K562 (cell line): ENCODE data around the gene ARMC7. TPM values are rescaled to one million over a fixed set of nuclear protein-coding genes. Genes with fewer than 3 reads are reported as not detected.

Experiments used
- ATAC-seq: fragments of 200-7000 bp; cut with Tn5 transposase; 3 replicates; pipeline ENCODE4 v1.9.1; 2020; ENCODE audit warnings: moderate library complexity
- BruUV-seq: library from RNA; stranded (reverse); fragments of 400-500 nt; replicated peaks from 2 replicates; lab custom pipeline; 2021; lab: Mats Ljungman, UMichigan
- CTCF ChIA-PET: fragments of 300-600 bp; formaldehyde crosslinking; extraction: SDS; loops from one replicate; lab custom pipeline; 2021; ENCODE audit warnings: low intra/inter-chr PET ratio; lab: Yijun Ruan, JAX
- POLR2A ChIA-PET: fragments of 300-600, 350-650 bp; sonication (Branson Sonifier 250); formaldehyde crosslinking; extraction: SDS; loops from one replicate; lab custom pipeline; 2021; ENCODE audit warnings: antibody characterized with exemption, inconsistent platforms; lab: Yijun Ruan, JAX
- DNase-seq, 4 experiments: peaks; one replicate each; pipeline versions ENCODE4 v3.0.0 to v3.0.0-alpha.2; 2011 to 2018; ENCODE audit warnings: low spot score in 3 of 4, mixed read lengths in 3 of 4; ENCODE audit errors: extremely low read depth in 1 of 4
- FAIRE-seq: peaks from 2 replicates; lab custom pipeline; 2011; peaks lifted over from hg19 to GRCh38; lab: Jason Lieb, UNC
- H2AFZ ChIP-seq: 2 replicates; pipeline ENCODE4 v1.6.0; 2011; ENCODE audit warnings: low read depth, low read length, control low read depth, inconsistent platforms
- H3K27ac ChIP-seq: fragments of 200-600 bp; 3 replicates; pipeline ENCODE4 v1.8.0; 2011; ENCODE audit warnings: low read depth, mild to moderate bottlenecking, control low read depth, inconsistent platforms, low read length, moderate library complexity, mixed read lengths; ENCODE audit errors: extremely low read depth
- H3K27me3 ChIP-seq, 2 experiments: fragments of 300-600 bp in 1 of 2; 2 replicates in 1 of 2; 3 replicates in 1 of 2; pipeline versions ENCODE4 v1.6.0 to v1.8.0; 2011; ENCODE audit warnings: inconsistent platforms in 2 of 2, low read length in 2 of 2, mild to moderate bottlenecking in 1 of 2, mixed read lengths in 1 of 2, moderate library complexity in 1 of 2; ENCODE audit not compliant: control insufficient read depth in 2 of 2, insufficient read depth in 2 of 2
- H3K36me3 ChIP-seq: fragments of 300-600 bp; 3 replicates; pipeline ENCODE4 v1.8.0; 2011; ENCODE audit warnings: mild to moderate bottlenecking, low read length, inconsistent platforms; ENCODE audit not compliant: control insufficient read depth, insufficient read depth
- H3K4me1 ChIP-seq, 2 experiments: fragments of 200-600 bp in 1 of 2; replicated peaks in 1 of 2; 2 replicates in 1 of 2; 3 replicates in 1 of 2; pipeline versions ENCODE4 v1.5.1 to v1.8.0; 2011; ENCODE audit warnings: inconsistent platforms in 2 of 2, low read length in 2 of 2, mild to moderate bottlenecking in 1 of 2, mixed read lengths in 1 of 2, moderate library complexity in 1 of 2; ENCODE audit not compliant: control insufficient read depth in 2 of 2, insufficient read depth in 2 of 2
- H3K4me2 ChIP-seq: 2 replicates; pipeline ENCODE4 v1.6.1; 2011; ENCODE audit warnings: low read length, control low read depth, inconsistent platforms, mixed read lengths; ENCODE audit not compliant: insufficient read depth
- H3K4me3 ChIP-seq: fragments of 200-600 bp; sonication (generic), shearing (Covaris generic); 2 replicates; pipeline ENCODE4 v1.5.1; 2016; ENCODE audit warnings: control low read depth, inconsistent platforms
- H3K79me2 ChIP-seq: fragments of 200-600 bp; 3 replicates; pipeline ENCODE4 v1.8.0; 2011; ENCODE audit warnings: low read length, inconsistent platforms; ENCODE audit not compliant: control insufficient read depth, insufficient read depth
- H3K9ac ChIP-seq, 2 experiments: 2 replicates each; pipeline versions ENCODE4 v1.6.0 to v1.6.1; 2011; ENCODE audit warnings: low read depth in 2 of 2, low read length in 2 of 2, control low read depth in 1 of 2, inconsistent platforms in 1 of 2, mild to moderate bottlenecking in 1 of 2, mixed read lengths in 1 of 2; ENCODE audit not compliant: insufficient read depth in 1 of 2
- H3K9me1 ChIP-seq: one replicate; pipeline ENCODE4 v1.6.0; 2011; ENCODE audit warnings: inconsistent platforms, mild to moderate bottlenecking, low read length, moderate library complexity; ENCODE audit not compliant: control insufficient read depth, insufficient read depth
- H3K9me3 ChIP-seq: replicated peaks from 2 replicates; pipeline ENCODE4 v1.5.1; 2011; ENCODE audit warnings: low read depth, low read length, inconsistent platforms; ENCODE audit not compliant: control insufficient read depth, insufficient read depth
- H4K20me1 ChIP-seq: replicated peaks from 2 replicates; pipeline ENCODE4 v1.6.1; 2011; ENCODE audit warnings: low read length, inconsistent platforms, mixed read lengths; ENCODE audit not compliant: control insufficient read depth, insufficient read depth
- FOXA3 ChIP-seq, 2 experiments: fragments of 450-650 bp in 1 of 2; sonication (generic) in 1 of 2; formaldehyde crosslinking; IDR thresholded peaks in 1 of 2; conservative IDR thresholded peaks in 1 of 2; 2 replicates each; pipeline versions ENCODE4 v1.4.0 to v1.8.0; 2020 to 2022; ENCODE audit warnings: mild to moderate bottlenecking in 2 of 2, missing genetic modification reagents in 1 of 2
- TFAP4 ChIP-seq: sonication (generic); formaldehyde crosslinking; IDR thresholded peaks from 2 replicates; pipeline ENCODE4 v1.8.0; 2022; ENCODE audit warnings: missing genetic modification reagents, mild to moderate bottlenecking, moderate library complexity, borderline replicate concordance
- ZBTB7A ChIP-seq: IDR thresholded peaks from 2 replicates; pipeline ENCODE4 v1.6.1; 2011; ENCODE audit warnings: low read depth, mild to moderate bottlenecking, low read length, moderate library complexity, borderline replicate concordance; ENCODE audit not compliant: control insufficient read depth
- ZNF75A ChIP-seq: fragments of 450-650 bp; formaldehyde crosslinking; IDR thresholded peaks from 2 replicates; pipeline ENCODE4 v1.4.0; 2020; ENCODE audit warnings: mild to moderate bottlenecking
- WGBS: fragments of 100-300 bp; shearing (Covaris generic); methylation state at CpG from one replicate; pipeline ENCODE4 v1.1.6; 2016; ENCODE audit warnings: low coverage, mixed read lengths; ENCODE audit not compliant: insufficient coverage; ENCODE audit errors: missing lambda C conversion rate; 5-methylcytosine and 5-hydroxymethylcytosine counted together
- in situ Hi-C: fragments of 300-500 bp; cut with MboI; formaldehyde crosslinking; loops from 4 replicates; pipeline ENCODE4 v1.15.0; 2018; ENCODE audit warnings: inconsistent platforms, mixed read lengths
- intact Hi-C: fragments of 100-400 bp; cut with micrococcal nuclease; formaldehyde crosslinking; loops from 2 replicates; pipeline ENCODE4 v1.14.2; 2022
- polyA plus RNA-seq, 8 experiments: library from polyadenylated mRNA; depleted of rRNA in 4 of 8; stranded (reverse) in 5 of 8; unstranded in 3 of 8; fragments of >200 nt; fragmentation: Nextera tagmentation in 2 of 8; fragmentation: Illumina TruSeq in 1 of 8; extraction: Ambion mirVana in 2 of 8; extraction: Trizol in 1 of 8; gene quantifications; 2 replicates each; pipeline versions ENCODE4 v1.2.1 to v1.2.3, GENCODE V29; 2011 to 2014; ENCODE audit warnings: inconsistent platforms in 1 of 8, missing spikeins in 1 of 8
- total RNA-seq, 7 experiments: library from RNA; depleted of rRNA in 6 of 7; stranded (reverse); fragments of >200 nt in 6 of 7; fragmentation: Illumina TruSeq in 2 of 7; extraction: Trizol in 2 of 7; gene quantifications; 2 replicates each; pipeline versions ENCODE4 v1.2.1 to v1.2.3, GENCODE V29; 2011 to 2021; ENCODE audit warnings: low replicate concordance in 1 of 7

Gene ARMC7
- total and polyA plus RNA-seq, 9 of the 15 experiments (the other 6 are each of a cell fraction or from before 2014, with no cell fraction given), result 1.4 to 15.2 (median 5.9) TPM

- ATAC-seq (no peak; the same call in 2 of the 3 replicates), FAIRE-seq (no peak), DNase-seq (no peak)
- Histone ChIP-seq H2AFZ (peak overlapping the region; percentile 62; the same call in 1 of the 2 replicates), H4K20me1 (no peaks in the 10 kb centered on the region), H3K4me2 (no peak overlapping the region), H3K9me1 (no peaks in the 10 kb centered on the region), H3K79me2 (no peaks in the 10 kb centered on the region), H3K27ac (no peak overlapping the region), H3K4me1 (peaks cover 21 to 40% of the 10 kb centered on the region in 2 experiments), H3K9me3 (no peaks in the 10 kb centered on the region), H3K4me3 (no peak overlapping the region), H3K36me3 (no peaks in the 10 kb centered on the region), H3K9ac (peak overlapping the region in 1 of 2 experiments; percentile 72; a peak in 2 of 4 replicates), H3K27me3 (no peaks in the 10 kb centered on the region)
- BruUV-seq, result no TSS peak
- intact Hi-C loops, result no loop called here
- ChIA-PET CTCF (no interaction called here), POLR2A (interaction anchor here (0.5 to 1.9 kb wide), 7 partner anchors 8 to 76 kb away, joined by 3 to 7 read pairs (median 4); partner anchors contain the start of genes JPT1 and SLC16A5)
- 68% methylated on average over 14 of the region's 17 CpGs for WGBS
- in situ Hi-C loops, result no loop called here
- TF ChIP-seq ZNF75A (CRISPR knock-in tag) (no peak), ZBTB7A (0 out of 2 replicates have a peak, but pooled peaks have one; percentile 25), TFAP4 (CRISPR knock-in tag) (peak; percentile 37; the same call in 1 of the 2 replicates), FOXA3 (CRISPR knock-in tag; conservative IDR thresholded peaks at IDR 0.05 in 1 of 2, IDR thresholded peaks at IDR 0.05 in 1 of 2) (0 out of 4 replicates have a peak, but pooled peaks of 1 of the 2 experiments have one; percentile 39)
These were observed 31.3 kb upstream of the ARMC7 start for GRCh38 chr17:75078284-75079022.
